Motor neuron (in vitro differentiated cells): ENCODE data around the gene EBNA1BP2. TPM values are rescaled to one million over a fixed set of nuclear protein-coding genes. Genes with fewer than 3 reads are reported as not detected.
A peak's percentile ranks its signal among the peaks of the same experiment; 100 is the strongest.
"Not testable (repeated sequence)": the region's sequence is repeated elsewhere in the genome, so short reads cannot be mapped to it uniquely, and the experiment has no call there.

ENCODE experiments used
- ATAC-seq, 8 experiments: fragments of 200-7000 bp; cut with Tn5 transposase; replicated peaks in 6 of 8; 2 replicates each; pipeline ENCODE4 v1.8.0; 2021; ENCODE audit warnings: mild to moderate bottlenecking in 8 of 8, moderate library complexity in 8 of 8
- H3K27ac ChIP-seq, 2 donors: fragments of 250-450 bp; sonication (Bioruptor Pico); 2 replicates each; pipeline ENCODE4 v1.9.0; 2021; ENCODE audit warnings: antibody characterized with exemption in 2 of 2, mild to moderate bottlenecking in 2 of 2, moderate library complexity in 1 of 2
- H3K4me1 ChIP-seq, 2 donors: fragments of 250-450 bp; sonication (Bioruptor Pico); replicated peaks in 1 of 2; 2 replicates each; pipeline ENCODE4 v1.6.1; 2021; ENCODE audit warnings: antibody characterized with exemption in 2 of 2, mild to moderate bottlenecking in 2 of 2, moderate library complexity in 1 of 2
- H3K4me3 ChIP-seq, 5 donors: fragments of 250-450 bp; sonication (Bioruptor Pico); 2 replicates each; pipeline ENCODE4 v1.9.0; 2021; ENCODE audit warnings: antibody characterized with exemption in 5 of 5, mild to moderate bottlenecking in 5 of 5, moderate library complexity in 4 of 5
- WGBS, 10 experiments: fragments of 450-650 bp; shearing (Covaris generic); methylation state at CpG; one replicate each; pipeline ENCODE4 v1.0.0; 2022; 5-methylcytosine and 5-hydroxymethylcytosine counted together
- in situ Hi-C, 9 experiments: fragments of 400-800 bp; cut with MboI; loops; one replicate each; pipeline ENCODE4 v1.15.0; 2021; ENCODE audit warnings: low sequenced_read_pairs in 9 of 9, low pct_unique_long_range_greater_than_20kb in 2 of 9; ENCODE audit not compliant: unreplicated experiment in 9 of 9
- total RNA-seq, 8 experiments: library from RNA; unstranded; fragments of 300-600 nt; gene quantifications; 2 replicates each; pipeline versions ENCODE4 v1.2.3 to v1.2.4, GENCODE V29; 2022

EBNA1BP2 gene
- total RNA-seq, 8 experiments from 2014 or later: 71.2 to 109 (median 90.3) TPM

DNA sequence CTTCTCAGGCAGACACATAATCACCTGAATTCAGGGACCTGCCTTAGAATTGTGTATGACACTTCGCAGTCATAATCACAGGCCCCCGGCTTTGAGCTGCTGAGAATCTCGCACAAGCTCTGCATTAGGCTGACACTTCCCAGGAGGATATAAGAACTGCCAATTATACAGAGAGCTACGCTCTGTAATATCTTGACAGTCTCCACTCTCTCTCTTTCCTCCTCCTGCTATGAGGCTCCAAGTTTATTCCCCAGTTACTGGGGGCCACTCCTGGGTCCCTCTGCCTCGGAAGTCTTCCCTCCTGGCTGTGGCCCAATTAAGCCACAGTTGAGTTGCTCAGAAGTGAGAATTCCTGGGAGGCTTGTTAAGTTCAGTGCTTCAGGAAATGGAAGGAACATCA, 42.7 kb downstream of the EBNA1BP2 start:
- Histone ChIP-seq H3K4me3 (no peak overlapping the region), H3K4me1 (no peaks in the 10 kb centered on the region), H3K27ac (no peak overlapping the region)
- ATAC-seq: no peak
- WGBS, 10 experiments: 16 to 100% (median 87%) methylated on average over 1 to 5 of the region's 5 CpGs; no CpG with 5 or more reads in 1 of the 10 experiments
- in situ Hi-C loops: no loop called here

DNA sequence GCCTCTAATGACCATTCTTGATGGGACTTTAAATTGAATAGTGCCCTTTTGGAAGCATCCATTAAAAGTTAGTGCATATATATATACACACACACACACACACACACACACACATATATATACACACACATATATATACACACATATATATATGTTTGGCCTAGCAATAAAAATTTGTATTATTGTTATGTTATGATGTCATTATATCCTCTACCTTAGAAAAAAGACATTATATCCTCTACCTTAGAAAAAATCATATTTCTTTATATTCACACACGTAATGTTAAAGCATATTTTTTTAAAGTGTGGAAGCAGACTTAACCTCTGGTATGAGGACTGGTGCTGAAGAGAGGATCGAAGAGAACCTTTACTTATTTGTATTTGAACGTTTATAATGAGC, 43.3 kb downstream of the EBNA1BP2 start:
- Histone ChIP-seq H3K4me3 (no peak overlapping the region), H3K4me1 (no peaks in the 10 kb centered on the region), H3K27ac (no peak overlapping the region)
- 25 to 100% (median 87%) methylated on average over 1 to 3 of the region's 3 CpGs; no CpG with 5 or more reads in 1 of the 10 experiments for WGBS, 10 experiments
- ATAC-seq: no peak
- in situ Hi-C loops: no loop called here

DNA sequence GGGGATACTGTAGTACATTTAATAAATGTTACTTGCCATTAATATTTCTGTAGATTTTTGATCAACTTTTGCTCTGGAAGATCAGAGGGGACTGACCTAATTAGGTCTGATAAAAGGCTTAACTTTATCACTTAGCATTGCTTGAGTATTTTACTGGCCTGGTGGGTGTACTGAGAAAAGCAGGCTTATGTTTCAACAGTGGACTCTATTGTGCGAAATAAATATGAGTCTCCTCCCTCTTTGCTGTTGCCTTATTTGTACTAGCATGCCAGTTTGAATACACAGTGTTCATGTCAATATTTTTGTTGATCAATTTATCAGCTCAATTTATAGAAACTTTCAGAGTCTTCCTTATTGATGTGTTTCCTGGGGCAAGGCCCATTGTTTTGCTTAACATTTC, 49.1 kb downstream of the EBNA1BP2 start:
- no peak for ATAC-seq
- Histone ChIP-seq H3K4me1 (peaks cover 8 to 9% of the 10 kb centered on the region in 2 donors), H3K4me3 (no peak overlapping the region), H3K27ac (no peak overlapping the region)
- 33 to 100% (median 94%) methylated on average over 1 of the region's 1 CpG; no CpG with 5 or more reads in 4 of the 10 experiments for WGBS, 10 experiments
- in situ Hi-C loops: no loop called here

DNA sequence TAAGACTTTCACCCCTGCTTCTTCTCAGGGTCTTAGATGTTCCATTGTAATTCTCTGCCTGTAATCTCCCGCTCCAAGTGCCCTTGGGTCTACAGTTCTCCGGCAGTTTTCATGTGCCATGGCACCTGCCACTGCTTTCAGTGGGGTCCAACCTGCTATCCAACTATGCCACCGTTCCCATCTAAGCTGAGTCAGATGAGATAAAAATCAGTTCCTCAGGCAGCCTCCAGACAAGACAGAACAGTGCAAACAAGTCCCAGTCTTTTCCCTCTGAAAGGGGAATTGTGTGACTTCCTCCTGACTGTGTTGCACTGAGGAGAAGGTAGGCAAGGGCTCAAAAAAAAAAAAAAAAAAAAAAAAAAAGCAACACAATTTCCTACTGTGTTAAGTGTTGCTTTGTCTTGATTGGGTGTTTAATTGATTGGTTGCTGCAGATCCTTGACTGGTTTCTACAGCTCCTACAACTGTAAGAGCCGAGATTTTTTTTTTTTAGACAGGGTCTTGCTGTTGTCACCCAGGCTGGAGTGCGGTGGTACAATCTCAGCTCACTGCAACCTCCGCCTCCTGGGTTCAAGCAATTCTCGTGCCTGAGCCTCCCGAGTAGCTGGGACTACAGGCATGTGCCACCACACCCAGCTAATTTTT, 50.7 kb downstream of the EBNA1BP2 start:
- WGBS, 10 experiments: 27 to 74% (median 65%) methylated on average over 2 to 8 of the region's 8 CpGs; no CpG with 5 or more reads in 1 of the 10 experiments
- H3K27ac ChIP-seq: peak overlapping the region in 1 of 2 donors; percentile 95
- in situ Hi-C loops: no loop called here
- H3K4me1 ChIP-seq: peaks cover 8 to 9% of the 10 kb centered on the region in 2 donors
- peak overlapping the region; percentile 31 to 68 (median 49) for H3K4me3 ChIP-seq
- ATAC-seq: peak in 5 of 8 experiments; percentile 57 to 76 (median 68)

DNA sequence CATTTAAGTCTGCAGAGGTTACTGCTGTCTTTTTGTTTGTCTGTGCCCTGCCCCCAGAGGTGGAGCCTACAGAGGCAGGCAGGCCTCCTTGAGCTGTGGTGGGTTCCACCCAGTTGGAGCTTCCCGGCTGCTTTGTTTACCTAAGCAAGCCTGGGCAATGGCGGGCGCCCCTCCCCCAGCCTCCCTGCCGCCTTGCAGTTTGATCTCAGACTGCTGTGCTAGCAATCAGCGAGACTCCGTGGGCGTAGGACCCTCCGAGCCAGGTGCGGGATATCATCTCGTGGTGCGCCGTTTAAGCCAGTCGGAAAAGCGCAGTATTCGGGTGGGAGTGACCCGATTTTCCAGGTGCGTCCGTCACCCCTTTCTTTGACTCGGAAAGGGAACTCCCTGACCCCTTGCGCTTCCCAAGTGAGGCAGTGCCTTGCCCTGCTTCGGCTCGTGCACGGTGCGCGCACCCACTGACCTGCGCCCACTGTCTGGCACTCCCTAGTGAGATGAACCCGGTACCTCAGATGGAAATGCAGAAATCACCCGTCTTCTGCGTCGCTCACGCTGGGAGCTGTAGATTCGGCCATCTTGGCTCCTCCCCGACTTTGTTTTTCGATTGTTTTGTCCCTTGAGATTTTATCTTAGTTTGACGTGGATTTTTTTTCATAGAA, 52.0 kb downstream of the EBNA1BP2 start:
- H3K4me1 ChIP-seq, in situ Hi-C loops: not testable (repeated sequence)
- ATAC-seq: peak in 4 of 8 experiments; percentile 24 to 46 (median 38)
- 0 to 60% (median 20%) methylated on average over 1 to 5 of the region's 35 CpGs; no CpG with 5 or more reads in 3 of the 10 experiments for WGBS, 10 experiments
- peak overlapping the region; percentile 31 to 68 (median 49) for H3K4me3 ChIP-seq
- peak overlapping the region; percentile 82 to 95 for H3K27ac ChIP-seq

Other genes with a start within 250 kb of the EBNA1BP2 start
- gene SLC2A1, start 213.4 kb downstream of the EBNA1BP2 start, total RNA-seq: 100 to 1,000 TPM in 5 of 8 experiments, 10 to 100 TPM in 3; 44.2 to 523 (median 315) TPM
- 1 to 10 TPM in 4 of 8 experiments, under 1 TPM in 4; 0.40 to 7.3 (median 0.82) TPM for gene CFAP57, start within 50 bp of the EBNA1BP2 start, total RNA-seq
- 1 to 10 TPM in 1 of 8 experiments, under 1 TPM in 3, not detected in 4; 0.11 to 4.7 (median 0.34) TPM for gene TMEM125, start 97.7 kb upstream of the EBNA1BP2 start, total RNA-seq
- gene C1orf210, start 113.3 kb upstream of the EBNA1BP2 start, total RNA-seq: under 1 TPM in 6 of 8 experiments, not detected in 2; 0.11 to 0.66 (median 0.36) TPM
- gene TIE1, start 128.7 kb upstream of the EBNA1BP2 start, total RNA-seq: 10 to 100 TPM in 1 of 8 experiments, 1 to 10 TPM in 3, under 1 TPM in 4; 0.31 to 14.2 (median 0.88) TPM
- under 1 TPM in 2 of 8 experiments, not detected in 6; 0.05 to 0.08 TPM for gene MPL, start 165.5 kb upstream of the EBNA1BP2 start, total RNA-seq
- 100 to 1,000 TPM in 1 of 8 experiments, 10 to 100 TPM in 5, 1 to 10 TPM in 1, under 1 TPM in 1; 0.15 to 144 (median 15.3) TPM for gene CDC20, start 186.7 kb upstream of the EBNA1BP2 start, total RNA-seq
- 10 to 100 TPM; 11.1 to 83.1 (median 24.5) TPM for gene ELOVL1, start 195.7 kb upstream of the EBNA1BP2 start, total RNA-seq
- 100 to 1,000 TPM in 2 of 8 experiments, 10 to 100 TPM in 6; 22.7 to 121 (median 57.1) TPM for gene MED8, start 217.5 kb upstream of the EBNA1BP2 start, total RNA-seq
- gene SZT2, start 217.6 kb upstream of the EBNA1BP2 start, total RNA-seq: 10 to 100 TPM; 14.3 to 73.8 (median 23.0) TPM